Measurements from ENCODE around the gene ASB14. TPM values are rescaled to one million over a fixed set of nuclear protein-coding genes. Genes with fewer than 3 reads are reported as not detected.

The ASB14 gene
- total RNA-seq, 3 donors from 2014 or later, result not detected

DNA sequence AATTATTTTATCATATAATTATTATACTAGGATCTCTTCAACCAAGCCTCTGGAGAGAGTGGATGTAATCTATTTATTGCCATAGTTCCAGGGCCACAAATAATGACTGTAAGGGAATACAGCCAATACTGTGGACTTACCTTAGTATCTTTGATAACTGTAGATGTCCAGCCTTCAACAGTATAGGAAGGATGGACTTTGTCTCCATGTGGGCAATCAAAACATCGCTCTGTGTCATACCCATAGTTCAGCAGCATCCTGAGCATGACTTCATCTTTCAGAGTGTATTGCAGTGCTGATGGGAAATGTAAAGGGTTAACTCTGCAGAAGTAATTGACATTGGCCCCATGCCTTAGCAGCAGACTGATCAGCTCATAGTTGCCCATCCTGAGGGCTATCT is 14.2 kb downstream of the ASB14 start:
- no peaks in the 10 kb centered on the region for H3K36me3 ChIP-seq
- TF ChIP-seq, protein P1, sequence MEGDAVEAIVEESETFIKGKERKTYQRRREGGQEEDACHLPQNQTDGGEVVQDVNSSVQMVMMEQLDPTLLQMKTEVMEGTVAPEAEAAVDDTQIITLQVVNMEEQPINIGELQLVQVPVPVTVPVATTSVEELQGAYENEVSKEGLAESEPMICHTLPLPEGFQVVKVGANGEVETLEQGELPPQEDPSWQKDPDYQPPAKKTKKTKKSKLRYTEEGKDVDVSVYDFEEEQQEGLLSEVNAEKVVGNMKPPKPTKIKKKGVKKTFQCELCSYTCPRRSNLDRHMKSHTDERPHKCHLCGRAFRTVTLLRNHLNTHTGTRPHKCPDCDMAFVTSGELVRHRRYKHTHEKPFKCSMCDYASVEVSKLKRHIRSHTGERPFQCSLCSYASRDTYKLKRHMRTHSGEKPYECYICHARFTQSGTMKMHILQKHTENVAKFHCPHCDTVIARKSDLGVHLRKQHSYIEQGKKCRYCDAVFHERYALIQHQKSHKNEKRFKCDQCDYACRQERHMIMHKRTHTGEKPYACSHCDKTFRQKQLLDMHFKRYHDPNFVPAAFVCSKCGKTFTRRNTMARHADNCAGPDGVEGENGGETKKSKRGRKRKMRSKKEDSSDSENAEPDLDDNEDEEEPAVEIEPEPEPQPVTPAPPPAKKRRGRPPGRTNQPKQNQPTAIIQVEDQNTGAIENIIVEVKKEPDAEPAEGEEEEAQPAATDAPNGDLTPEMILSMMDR (IDR thresholded peaks at IDR 0.05), result no peak
- TF ChIP-seq POLR2AphosphoS5 (IDR thresholded peaks at IDR 0.05) (no peak), POLR2A (IDR thresholded peaks at IDR 0.05) (no peak)
- no peaks in the 10 kb centered on the region for H3K9me3 ChIP-seq
- no peak overlapping the region for H3K4me3 ChIP-seq
- intact Hi-C loops (cut with DNase I; ENCODE audit: low total_unique reads), result no loop called here
- no peaks in the 10 kb centered on the region for H3K27me3 ChIP-seq
- no peak overlapping the region for H3K27ac ChIP-seq
- H3K4me1 ChIP-seq, result no peaks in the 10 kb centered on the region
- DNase-seq (ENCODE audit: low spot score in 2 of 2), result no peak

DNA sequence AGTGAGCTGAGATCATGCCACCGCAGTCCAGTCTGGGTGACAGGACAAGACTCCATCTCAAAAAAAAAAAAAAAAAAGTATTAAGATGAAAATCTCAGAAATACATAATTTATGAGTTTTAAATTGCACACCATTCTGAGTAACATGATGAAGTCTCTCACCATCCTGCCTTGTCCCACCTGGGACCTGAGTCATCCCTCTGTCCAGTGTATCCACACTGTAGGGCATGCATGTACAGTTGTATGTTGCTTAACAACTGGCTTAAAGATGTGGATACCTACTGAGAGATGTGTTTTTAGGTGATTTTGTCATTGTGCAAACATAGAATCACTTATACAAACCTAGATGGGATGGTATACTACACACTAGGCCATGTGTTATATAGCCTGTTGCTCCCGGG is 17.1 kb downstream of the ASB14 start:
- Histone ChIP-seq H3K27ac (no peak overlapping the region), H3K27me3 (no peaks in the 10 kb centered on the region), H3K9me3 (no peaks in the 10 kb centered on the region), H3K4me3 (no peak overlapping the region), H3K4me1 (no peaks in the 10 kb centered on the region), H3K36me3 (no peaks in the 10 kb centered on the region)
- TF ChIP-seq POLR2AphosphoS5 (IDR thresholded peaks at IDR 0.05), result no peak
- TF ChIP-seq, protein P1 (IDR thresholded peaks at IDR 0.05), result no peak
- TF ChIP-seq POLR2A (IDR thresholded peaks at IDR 0.05), result no peak
- DNase-seq (ENCODE audit: low spot score in 2 of 2), result no peak
- intact Hi-C loops (cut with DNase I; ENCODE audit: low total_unique reads), result no loop called here

DNA sequence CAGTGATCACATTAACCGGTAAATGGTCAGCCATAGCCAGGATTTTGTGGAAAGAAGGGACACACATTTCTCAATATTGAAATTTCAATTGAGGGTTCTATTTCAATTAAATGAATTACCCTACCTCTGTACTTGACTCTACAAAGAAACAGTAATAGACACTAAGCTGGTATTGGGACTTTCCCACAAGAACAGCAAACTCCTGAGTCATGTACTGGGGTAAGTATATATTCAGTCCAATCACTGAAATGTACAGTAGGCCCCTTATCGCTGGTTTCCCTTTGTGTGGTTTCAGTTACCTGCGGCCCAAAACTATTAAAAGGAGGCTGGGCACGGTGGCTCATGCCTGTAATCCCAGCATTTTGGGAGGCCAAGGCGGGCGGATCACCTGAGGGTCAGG is 17.6 kb downstream of the ASB14 start:
- Histone ChIP-seq H3K4me3 (no peak overlapping the region), H3K27me3 (no peaks in the 10 kb centered on the region), H3K9me3 (no peaks in the 10 kb centered on the region), H3K36me3 (peaks cover 5% of the 10 kb centered on the region), H3K27ac (no peak overlapping the region), H3K4me1 (no peaks in the 10 kb centered on the region)
- TF ChIP-seq, protein P1 (IDR thresholded peaks at IDR 0.05), result no peak
- TF ChIP-seq POLR2AphosphoS5 (IDR thresholded peaks at IDR 0.05) (no peak), POLR2A (IDR thresholded peaks at IDR 0.05) (no peak)
- intact Hi-C loops (cut with DNase I; ENCODE audit: low total_unique reads), result no loop called here
- DNase-seq (ENCODE audit: low spot score in 2 of 2), result no peak

DNA sequence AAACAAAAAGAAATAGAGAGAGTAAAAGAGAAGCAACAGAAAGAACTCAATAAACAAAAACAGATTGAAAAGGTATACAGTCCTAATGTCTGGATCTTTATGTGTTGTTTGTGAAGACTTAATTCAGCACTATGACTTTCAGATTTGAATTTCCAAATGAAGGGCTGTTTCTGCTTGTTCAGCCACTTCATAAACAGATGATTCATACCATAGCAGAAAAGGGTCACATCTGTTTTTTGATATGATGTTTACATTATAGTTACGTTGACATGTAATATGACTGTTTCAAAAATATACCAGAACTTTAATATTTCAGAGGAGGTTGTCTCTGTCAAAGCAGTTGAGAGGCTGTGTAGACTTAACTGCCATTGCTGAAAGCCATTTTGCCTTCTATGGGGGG is 24.1 kb downstream of the ASB14 start:
- intact Hi-C loops (cut with DNase I; ENCODE audit: low total_unique reads), result no loop called here
- Histone ChIP-seq H3K9me3 (peaks cover 0 to 5% of the 10 kb centered on the region in 2 donors), H3K27ac (no peak overlapping the region), H3K4me1 (no peaks in the 10 kb centered on the region), H3K36me3 (peaks cover 5% of the 10 kb centered on the region), H3K27me3 (no peaks in the 10 kb centered on the region), H3K4me3 (no peak overlapping the region)
- no peak for DNase-seq (ENCODE audit: low spot score in 2 of 2)
- TF ChIP-seq, protein P1 (IDR thresholded peaks at IDR 0.05), result no peak
- no peak for TF ChIP-seq POLR2A (IDR thresholded peaks at IDR 0.05)

DNA sequence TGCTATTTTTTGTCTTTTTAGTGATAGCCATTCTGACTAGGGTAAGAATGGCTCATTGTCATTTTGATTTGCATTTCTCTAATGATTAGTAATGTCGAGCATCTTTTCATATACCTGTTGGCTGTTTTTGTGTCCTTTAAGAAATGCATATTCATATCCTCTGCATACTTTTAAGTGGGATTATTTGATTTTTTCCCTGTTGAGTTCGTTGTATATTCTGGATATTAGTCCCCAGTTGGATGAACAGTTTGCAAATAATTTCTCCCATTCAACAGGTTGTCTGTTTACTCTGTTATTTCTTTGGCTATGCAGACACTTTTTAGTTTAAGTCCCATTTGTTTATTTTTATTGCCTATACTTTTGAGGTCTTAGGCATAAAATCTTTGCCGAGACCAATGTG is 30.6 kb downstream of the ASB14 start:
- H3K4me3 ChIP-seq, result no peak overlapping the region
- intact Hi-C loops (cut with DNase I; ENCODE audit: low total_unique reads), result no loop called here
- TF ChIP-seq POLR2A (IDR thresholded peaks at IDR 0.05) (no peak), POLR2AphosphoS5 (IDR thresholded peaks at IDR 0.05) (no peak)
- TF ChIP-seq, protein P1 (IDR thresholded peaks at IDR 0.05), result no peak
- H3K9me3 ChIP-seq, result peaks cover 0 to 5% of the 10 kb centered on the region in 2 donors
- no peaks in the 10 kb centered on the region for H3K27me3 ChIP-seq
- no peaks in the 10 kb centered on the region for H3K4me1 ChIP-seq
- H3K27ac ChIP-seq, result no peak overlapping the region
- DNase-seq (ENCODE audit: low spot score in 2 of 2), result no peak
- peaks cover 5% of the 10 kb centered on the region for H3K36me3 ChIP-seq
